Measurements from ENCODE around the gene TEX48.

DNA sequence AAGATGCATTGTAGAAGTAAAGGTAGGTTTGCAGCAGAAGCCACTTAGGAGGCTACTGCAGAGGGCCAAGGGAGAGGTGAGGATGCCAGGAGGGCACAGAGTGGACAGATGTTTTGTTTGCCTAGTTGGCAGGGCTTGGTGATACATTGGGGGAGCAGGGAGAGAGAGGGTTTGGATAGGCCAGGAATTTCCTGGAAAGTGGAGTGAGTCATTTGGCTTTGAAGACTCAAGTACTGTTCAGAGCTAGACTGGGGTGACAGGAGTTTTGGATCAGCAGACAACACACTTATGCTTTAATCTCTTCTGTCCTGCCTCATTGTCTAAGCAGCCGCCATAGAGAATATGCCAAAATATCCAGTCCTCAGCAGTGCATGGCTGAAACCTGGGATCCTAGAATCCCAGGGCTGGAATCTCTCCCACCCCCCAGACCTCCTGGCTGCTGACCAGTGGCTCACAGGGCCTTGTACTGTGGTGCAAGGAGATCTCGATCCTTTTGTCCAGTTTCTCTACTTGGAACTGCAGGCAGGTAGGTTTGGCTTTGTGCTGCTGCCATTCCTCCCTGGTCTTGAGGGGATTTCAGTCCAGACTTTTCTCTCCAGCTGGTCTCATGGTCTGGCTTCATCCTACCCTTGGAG is 59.9 kb downstream of the TEX48 start:
- TF ChIP-seq, protein P1, sequence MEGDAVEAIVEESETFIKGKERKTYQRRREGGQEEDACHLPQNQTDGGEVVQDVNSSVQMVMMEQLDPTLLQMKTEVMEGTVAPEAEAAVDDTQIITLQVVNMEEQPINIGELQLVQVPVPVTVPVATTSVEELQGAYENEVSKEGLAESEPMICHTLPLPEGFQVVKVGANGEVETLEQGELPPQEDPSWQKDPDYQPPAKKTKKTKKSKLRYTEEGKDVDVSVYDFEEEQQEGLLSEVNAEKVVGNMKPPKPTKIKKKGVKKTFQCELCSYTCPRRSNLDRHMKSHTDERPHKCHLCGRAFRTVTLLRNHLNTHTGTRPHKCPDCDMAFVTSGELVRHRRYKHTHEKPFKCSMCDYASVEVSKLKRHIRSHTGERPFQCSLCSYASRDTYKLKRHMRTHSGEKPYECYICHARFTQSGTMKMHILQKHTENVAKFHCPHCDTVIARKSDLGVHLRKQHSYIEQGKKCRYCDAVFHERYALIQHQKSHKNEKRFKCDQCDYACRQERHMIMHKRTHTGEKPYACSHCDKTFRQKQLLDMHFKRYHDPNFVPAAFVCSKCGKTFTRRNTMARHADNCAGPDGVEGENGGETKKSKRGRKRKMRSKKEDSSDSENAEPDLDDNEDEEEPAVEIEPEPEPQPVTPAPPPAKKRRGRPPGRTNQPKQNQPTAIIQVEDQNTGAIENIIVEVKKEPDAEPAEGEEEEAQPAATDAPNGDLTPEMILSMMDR (IDR thresholded peaks at IDR 0.05; ENCODE audit: insufficient read depth, low read length, poor library complexity, severe bottlenecking), result no peak
- TF ChIP-seq EZH2phosphoT487 (conservative IDR thresholded peaks at IDR 0.05; ENCODE audit: low read length), result no peak

Data from SU-DHL-6 (cell line).